ENCODE results near the gene NGFR. TPM values are rescaled to one million over a fixed set of nuclear protein-coding genes. Genes with fewer than 3 reads are reported as not detected.

NGFR gene
- total and polyA plus RNA-seq, 2 donors (not counting 1 experiment from before 2014, with no cell fraction given): 0.14 to 0.17 TPM

- peak overlapping the region; percentile 71 for H3K27ac ChIP-seq (ENCODE audit: insufficient read depth, low read length)
Observed at GRCh38 chr17:49515196-49515770, 20.2 kb downstream of the NGFR start.

GRCh38 chr17:49516180-49516579 is 21.1 kb downstream of the NGFR start:
- Histone ChIP-seq H3K9ac (ENCODE audit: insufficient read depth, low read length) (no peak overlapping the region), H3K4me3 (replicated peaks in 1 of 4; ENCODE audit: control extremely low read depth in 1 of 4, insufficient read depth in 1 of 4, low read depth in 3 of 4, low read length in 4 of 4) (no peak overlapping the region), H2AFZ (ENCODE audit: low read length) (no peak overlapping the region), H3K36me3 (ENCODE audit: control insufficient read depth, insufficient read depth, low read length) (no peaks in the 10 kb centered on the region), H3K27me3 (ENCODE audit: control insufficient read depth, insufficient read depth, low read length) (peaks cover 16% of the 10 kb centered on the region), H3K4me1 (ENCODE audit: control insufficient read depth, extremely low read depth, insufficient read depth, low read length) (peaks cover 18% of the 10 kb centered on the region), H3K9me3 (ENCODE audit: control insufficient read depth, insufficient read depth, low read depth, low read length) (no peaks in the 10 kb centered on the region), H3K4me2 (ENCODE audit: extremely low read depth, insufficient read depth, low read length) (peak overlapping the region; percentile 71), H3K79me2 (ENCODE audit: control insufficient read depth, insufficient read depth, low read length) (no peaks in the 10 kb centered on the region), H3K27ac (ENCODE audit: insufficient read depth, low read length) (no peak overlapping the region), H4K20me1 (ENCODE audit: control insufficient read depth, extremely low read depth, insufficient read depth, low read length) (no peaks in the 10 kb centered on the region)
- TF ChIP-seq CTCF (conservative IDR thresholded peaks at IDR 0.05 in 1 of 2, IDR thresholded peaks at IDR 0.05 in 1 of 2; ENCODE audit: low read depth in 1 of 2, low read length in 2 of 2) (no peak), EZH2 (IDR thresholded peaks at IDR 0.05; ENCODE audit: low read length, missing control alignments) (no peak)
- DNase-seq (ENCODE audit: low read depth in 2 of 2): no peak

More at GRCh38 chr17:49515196-49515770, 20.2 kb downstream of the NGFR start:
- H3K9ac ChIP-seq (ENCODE audit: insufficient read depth, low read length): peak overlapping the region; percentile 46
- peak; percentile 95 to 99 for DNase-seq (ENCODE audit: low read depth in 2 of 2)
- TF ChIP-seq EZH2 (IDR thresholded peaks at IDR 0.05; ENCODE audit: low read length, missing control alignments) (no peak), CTCF (conservative IDR thresholded peaks at IDR 0.05 in 1 of 2, IDR thresholded peaks at IDR 0.05 in 1 of 2; ENCODE audit: low read depth in 1 of 2, low read length in 2 of 2) (peak; percentile 37 to 50)
- peak overlapping the region; percentile 70 for H2AFZ ChIP-seq (ENCODE audit: low read length)
- H4K20me1 ChIP-seq (ENCODE audit: control insufficient read depth, extremely low read depth, insufficient read depth, low read length): no peaks in the 10 kb centered on the region
- H3K27me3 ChIP-seq (ENCODE audit: control insufficient read depth, insufficient read depth, low read length): peaks cover 10% of the 10 kb centered on the region
- H3K4me1 ChIP-seq (ENCODE audit: control insufficient read depth, extremely low read depth, insufficient read depth, low read length): peaks cover 18% of the 10 kb centered on the region
- no peaks in the 10 kb centered on the region for H3K79me2 ChIP-seq (ENCODE audit: control insufficient read depth, insufficient read depth, low read length)
- no peaks in the 10 kb centered on the region for H3K9me3 ChIP-seq (ENCODE audit: control insufficient read depth, insufficient read depth, low read depth, low read length)
- H3K4me3 ChIP-seq (replicated peaks in 1 of 4; ENCODE audit: control extremely low read depth in 1 of 4, insufficient read depth in 1 of 4, low read depth in 3 of 4, low read length in 4 of 4): peak overlapping the region in 1 of 4 experiments; percentile 7
- peak overlapping the region; percentile 71 for H3K4me2 ChIP-seq (ENCODE audit: extremely low read depth, insufficient read depth, low read length)
- no peaks in the 10 kb centered on the region for H3K36me3 ChIP-seq (ENCODE audit: control insufficient read depth, insufficient read depth, low read length)

- DNase-seq (ENCODE audit: low read depth in 2 of 2): no peak
- no peak overlapping the region for H2AFZ ChIP-seq (ENCODE audit: low read length)
- H3K9me3 ChIP-seq (ENCODE audit: control insufficient read depth, insufficient read depth, low read depth, low read length): no peaks in the 10 kb centered on the region
- no peak for TF ChIP-seq EZH2 (IDR thresholded peaks at IDR 0.05; ENCODE audit: low read length, missing control alignments)
- no peak for TF ChIP-seq CTCF (conservative IDR thresholded peaks at IDR 0.05 in 1 of 2, IDR thresholded peaks at IDR 0.05 in 1 of 2; ENCODE audit: low read depth in 1 of 2, low read length in 2 of 2)
- H3K36me3 ChIP-seq (ENCODE audit: control insufficient read depth, insufficient read depth, low read length): no peaks in the 10 kb centered on the region
- H3K9ac ChIP-seq (ENCODE audit: insufficient read depth, low read length): no peak overlapping the region
- no peak overlapping the region for H3K4me2 ChIP-seq (ENCODE audit: extremely low read depth, insufficient read depth, low read length)
- peaks cover 18% of the 10 kb centered on the region for H3K4me1 ChIP-seq (ENCODE audit: control insufficient read depth, extremely low read depth, insufficient read depth, low read length)
- H3K79me2 ChIP-seq (ENCODE audit: control insufficient read depth, insufficient read depth, low read length): no peaks in the 10 kb centered on the region
- no peak overlapping the region for H3K4me3 ChIP-seq (replicated peaks in 1 of 4; ENCODE audit: control extremely low read depth in 1 of 4, insufficient read depth in 1 of 4, low read depth in 3 of 4, low read length in 4 of 4)
- H3K27ac ChIP-seq (ENCODE audit: insufficient read depth, low read length): no peak overlapping the region
- H3K27me3 ChIP-seq (ENCODE audit: control insufficient read depth, insufficient read depth, low read length): peaks cover 22% of the 10 kb centered on the region
- no peaks in the 10 kb centered on the region for H4K20me1 ChIP-seq (ENCODE audit: control insufficient read depth, extremely low read depth, insufficient read depth, low read length)
Observed at GRCh38 chr17:49518346-49519078, 23.4 kb downstream of the NGFR start.
